HFF-Myc (cell line): ENCODE results near the gene SV2B.

Experiments used
- DNase-seq: peaks from one replicate; pipeline ENCODE4 v3.0.0-alpha.2; 2011; ENCODE audit warnings: low read depth; ENCODE audit errors: extremely low read depth
- H3K4me3 ChIP-seq: replicated peaks from 2 replicates; pipeline ENCODE4 v1.5.1; 2011; ENCODE audit warnings: low read depth, mild to moderate bottlenecking, control low read depth, low read length
- TF ChIP-seq, protein P1 (sequence below): IDR thresholded peaks from 2 replicates; pipeline ENCODE4 v1.5.1; 2012; ENCODE audit warnings: mild to moderate bottlenecking, low read depth, low read length, control low read depth; ENCODE audit errors: missing control alignments

The SV2B gene

DNA sequence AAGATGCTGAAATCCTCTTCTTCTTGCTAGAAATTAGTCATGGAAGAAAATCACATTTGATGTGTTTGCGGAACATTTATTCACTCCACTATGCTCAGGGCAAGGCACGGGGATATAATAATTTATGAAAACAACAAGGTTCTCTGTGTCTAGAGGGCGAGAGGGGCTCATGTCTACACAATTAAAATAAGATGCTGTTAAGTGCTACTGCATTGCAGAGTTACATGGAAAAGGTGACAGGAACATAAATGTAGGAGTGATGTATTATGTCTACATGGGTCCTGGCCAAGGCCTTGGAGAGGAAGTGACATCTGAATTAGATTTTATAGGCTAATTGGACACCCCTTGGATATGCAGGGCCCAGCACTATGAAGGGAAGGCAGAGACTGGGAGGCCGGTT is 96.1 kb downstream of the SV2B start:
- DNase-seq: no peak
- TF ChIP-seq, protein P1, sequence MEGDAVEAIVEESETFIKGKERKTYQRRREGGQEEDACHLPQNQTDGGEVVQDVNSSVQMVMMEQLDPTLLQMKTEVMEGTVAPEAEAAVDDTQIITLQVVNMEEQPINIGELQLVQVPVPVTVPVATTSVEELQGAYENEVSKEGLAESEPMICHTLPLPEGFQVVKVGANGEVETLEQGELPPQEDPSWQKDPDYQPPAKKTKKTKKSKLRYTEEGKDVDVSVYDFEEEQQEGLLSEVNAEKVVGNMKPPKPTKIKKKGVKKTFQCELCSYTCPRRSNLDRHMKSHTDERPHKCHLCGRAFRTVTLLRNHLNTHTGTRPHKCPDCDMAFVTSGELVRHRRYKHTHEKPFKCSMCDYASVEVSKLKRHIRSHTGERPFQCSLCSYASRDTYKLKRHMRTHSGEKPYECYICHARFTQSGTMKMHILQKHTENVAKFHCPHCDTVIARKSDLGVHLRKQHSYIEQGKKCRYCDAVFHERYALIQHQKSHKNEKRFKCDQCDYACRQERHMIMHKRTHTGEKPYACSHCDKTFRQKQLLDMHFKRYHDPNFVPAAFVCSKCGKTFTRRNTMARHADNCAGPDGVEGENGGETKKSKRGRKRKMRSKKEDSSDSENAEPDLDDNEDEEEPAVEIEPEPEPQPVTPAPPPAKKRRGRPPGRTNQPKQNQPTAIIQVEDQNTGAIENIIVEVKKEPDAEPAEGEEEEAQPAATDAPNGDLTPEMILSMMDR: no peak
- H3K4me3 ChIP-seq: no peak overlapping the region

DNA sequence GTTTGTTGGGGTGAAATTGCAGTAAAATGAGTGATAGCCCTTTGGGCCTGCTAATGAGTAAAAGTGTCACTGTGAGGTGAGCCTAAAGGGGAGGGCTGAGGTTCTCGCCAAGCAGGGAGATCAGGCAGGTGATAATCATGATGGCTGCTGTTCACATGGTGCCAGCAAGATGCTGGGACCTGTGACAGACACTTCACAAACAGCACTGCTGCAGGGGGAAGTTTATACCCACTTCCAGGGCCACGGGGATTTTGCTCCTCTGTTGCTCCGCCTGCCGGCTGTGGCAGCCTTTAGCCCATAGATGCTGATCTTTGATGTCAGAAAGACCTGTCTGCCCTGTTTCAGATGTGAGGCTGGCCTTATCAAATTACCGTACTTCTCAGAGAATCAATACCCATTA is 96.7 kb downstream of the SV2B start:
- DNase-seq: no peak
- TF ChIP-seq, protein P1: no peak

DNA sequence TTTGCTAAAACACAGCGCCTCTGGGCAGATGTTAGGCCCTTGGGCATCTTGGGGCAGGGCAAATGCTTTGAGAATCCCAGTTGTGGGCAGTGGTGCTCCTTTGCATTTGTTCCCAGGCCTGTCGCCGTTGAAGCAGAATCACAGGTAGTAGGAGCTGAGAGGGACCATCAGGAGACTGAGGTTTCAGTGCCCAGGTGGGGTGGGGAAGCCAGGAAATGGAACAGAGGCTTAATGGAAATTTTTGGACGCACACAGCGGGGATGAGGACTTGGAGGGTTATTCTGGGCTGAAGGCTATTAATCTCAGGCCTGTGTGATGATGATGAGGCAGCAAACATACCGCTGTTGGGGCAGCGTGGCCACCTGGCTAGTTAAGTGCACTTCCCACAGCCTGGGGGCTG is 99.5 kb downstream of the SV2B start:
- DNase-seq: no peak
- TF ChIP-seq, protein P1: no peak
- no peak overlapping the region for H3K4me3 ChIP-seq

More for the DNA sequence above, 96.7 kb downstream of the SV2B start:
- H3K4me3 ChIP-seq: no peak overlapping the region

DNA sequence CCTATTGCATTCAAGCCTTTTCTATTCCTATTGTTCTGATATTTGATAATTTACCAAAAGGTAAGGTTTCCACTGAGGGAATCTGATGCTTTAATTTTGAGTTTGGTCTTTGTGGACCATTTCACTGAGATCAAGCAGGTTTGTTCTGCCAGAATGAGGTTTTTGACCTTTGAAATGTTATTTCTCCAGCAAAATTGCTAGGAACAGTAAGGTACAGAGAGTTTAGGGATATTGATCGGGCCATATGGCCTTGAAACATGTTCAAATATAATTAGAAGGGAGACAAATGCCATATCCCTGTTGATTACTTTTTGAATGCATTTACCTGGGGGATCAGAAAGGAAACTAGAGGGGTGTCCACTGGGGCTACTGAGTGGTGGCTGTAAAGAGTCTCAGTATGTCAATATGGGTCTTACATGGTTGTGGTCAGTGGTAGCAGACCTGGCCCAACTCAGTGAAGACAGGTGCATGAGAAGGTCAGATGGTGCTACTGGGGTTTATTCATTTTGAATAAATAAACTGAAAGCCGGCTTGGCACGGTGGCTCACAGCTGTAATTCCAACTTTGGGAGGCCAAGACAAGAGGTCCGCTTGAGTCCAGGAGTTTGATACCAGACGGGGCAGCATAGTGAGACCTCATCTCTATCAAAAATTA is 100.2 kb downstream of the SV2B start:
- no peak overlapping the region for H3K4me3 ChIP-seq
- no peak for DNase-seq
- TF ChIP-seq, protein P1: no peak

DNA sequence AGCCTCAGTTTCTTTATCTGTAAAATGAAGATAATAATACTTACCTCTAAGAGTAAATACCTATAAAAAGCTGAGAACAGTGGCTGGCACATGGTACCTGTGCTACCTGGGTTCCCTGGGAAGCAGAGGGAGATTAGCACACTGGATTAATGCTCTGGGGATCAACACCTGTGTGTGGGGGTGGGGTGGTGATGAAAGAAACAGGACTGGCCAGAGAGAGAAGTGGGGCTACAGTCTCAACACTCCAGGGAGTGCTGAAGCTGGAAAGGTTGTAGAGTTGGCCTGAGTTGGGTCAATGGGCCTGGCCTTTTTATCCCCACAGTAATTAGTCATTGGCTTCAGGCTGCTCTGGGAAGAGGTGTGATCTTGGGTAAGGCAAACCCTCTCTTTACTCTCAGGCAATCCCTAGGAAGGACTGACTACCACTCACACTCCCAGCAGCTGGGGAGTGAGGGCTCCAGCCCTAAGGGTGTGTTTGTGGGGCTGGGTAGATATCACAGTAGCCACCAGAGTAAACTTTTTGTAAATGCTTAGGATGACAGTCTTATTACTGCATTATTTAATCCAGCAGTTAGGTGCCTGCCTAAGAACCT is 102.5 kb downstream of the SV2B start:
- DNase-seq: no peak
- H3K4me3 ChIP-seq: no peak overlapping the region
- TF ChIP-seq, protein P1: no peak

DNA sequence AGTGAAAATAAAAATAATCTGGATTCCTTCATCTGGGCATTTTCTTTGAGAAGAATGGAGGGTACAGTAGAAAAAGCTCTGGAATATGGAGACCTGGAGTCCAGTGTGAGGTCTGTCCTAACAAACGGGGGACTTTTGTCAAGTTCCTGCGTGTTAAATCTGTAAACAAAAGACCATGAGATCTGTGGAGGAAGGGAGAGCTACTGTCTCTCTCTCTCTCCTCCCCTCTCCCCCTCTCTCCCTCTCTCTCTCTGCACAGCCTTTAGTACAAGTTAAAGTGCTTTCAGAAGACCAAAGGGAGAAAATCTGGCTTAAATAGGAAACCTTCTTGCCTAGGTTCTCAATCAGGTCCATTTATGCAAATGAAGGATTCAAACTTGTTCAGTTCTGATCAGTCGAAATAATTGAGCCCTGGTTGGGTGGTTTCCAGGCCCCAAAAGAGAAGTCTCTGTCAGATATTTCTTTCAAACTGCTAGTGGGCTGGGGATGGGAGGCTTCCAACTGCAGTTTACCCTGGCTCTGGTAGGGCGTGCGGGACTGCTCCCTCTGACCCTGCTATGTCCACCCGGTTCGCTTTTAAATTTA is 103.7 kb downstream of the SV2B start:
- no peak overlapping the region for H3K4me3 ChIP-seq
- TF ChIP-seq, protein P1: no peak
- no peak for DNase-seq
